BE2C (cell line): Measurements from ENCODE around the gene GDPD5.
A peak's percentile ranks its signal among the peaks of the same experiment; 100 is the strongest.

Source experiments
- DNase-seq: peaks from one replicate; pipeline ENCODE4 v3.0.0-alpha.2; 2020
- H3K27me3 ChIP-seq: fragments of 250-450 bp; sonication (Bioruptor Pico); 2 replicates; pipeline ENCODE4 v1.5.1; 2020; ENCODE audit warnings: mild to moderate bottlenecking
- H3K36me3 ChIP-seq: fragments of 250-450 bp; sonication (Bioruptor Pico); 2 replicates; pipeline ENCODE4 v1.5.1; 2020; ENCODE audit warnings: mild to moderate bottlenecking
- H3K4me1 ChIP-seq: fragments of 250-450 bp; sonication (Bioruptor Pico); 2 replicates; pipeline ENCODE4 v1.5.1; 2020
- H3K4me3 ChIP-seq: 2 replicates; pipeline ENCODE4 v1.5.1; 2011; ENCODE audit warnings: low read depth, low read length
- H3K9me3 ChIP-seq: fragments of 250-450 bp; sonication (Bioruptor Pico); 2 replicates; pipeline ENCODE4 v1.5.1; 2020
- TF ChIP-seq, protein P1 (sequence below): IDR thresholded peaks from 2 replicates; pipeline ENCODE4 v1.5.1; 2012; ENCODE audit warnings: mild to moderate bottlenecking, low read depth, low read length

The GDPD5 gene

GRCh38 chr11:75430714-75431532, 94.8 kb downstream of the GDPD5 start:
- DNase-seq, result no peak
- peak overlapping the region; percentile 43 for H3K4me3 ChIP-seq
- TF ChIP-seq, protein P1, sequence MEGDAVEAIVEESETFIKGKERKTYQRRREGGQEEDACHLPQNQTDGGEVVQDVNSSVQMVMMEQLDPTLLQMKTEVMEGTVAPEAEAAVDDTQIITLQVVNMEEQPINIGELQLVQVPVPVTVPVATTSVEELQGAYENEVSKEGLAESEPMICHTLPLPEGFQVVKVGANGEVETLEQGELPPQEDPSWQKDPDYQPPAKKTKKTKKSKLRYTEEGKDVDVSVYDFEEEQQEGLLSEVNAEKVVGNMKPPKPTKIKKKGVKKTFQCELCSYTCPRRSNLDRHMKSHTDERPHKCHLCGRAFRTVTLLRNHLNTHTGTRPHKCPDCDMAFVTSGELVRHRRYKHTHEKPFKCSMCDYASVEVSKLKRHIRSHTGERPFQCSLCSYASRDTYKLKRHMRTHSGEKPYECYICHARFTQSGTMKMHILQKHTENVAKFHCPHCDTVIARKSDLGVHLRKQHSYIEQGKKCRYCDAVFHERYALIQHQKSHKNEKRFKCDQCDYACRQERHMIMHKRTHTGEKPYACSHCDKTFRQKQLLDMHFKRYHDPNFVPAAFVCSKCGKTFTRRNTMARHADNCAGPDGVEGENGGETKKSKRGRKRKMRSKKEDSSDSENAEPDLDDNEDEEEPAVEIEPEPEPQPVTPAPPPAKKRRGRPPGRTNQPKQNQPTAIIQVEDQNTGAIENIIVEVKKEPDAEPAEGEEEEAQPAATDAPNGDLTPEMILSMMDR, result no peak

GRCh38 chr11:75429902-75430713, 95.6 kb downstream of the GDPD5 start:
- Histone ChIP-seq H3K27me3 (peaks cover 36% of the 10 kb centered on the region), H3K4me1 (peaks cover 3% of the 10 kb centered on the region; the same call in 1 of the 2 replicates), H3K9me3 (peaks cover 4% of the 10 kb centered on the region), H3K36me3 (no peaks in the 10 kb centered on the region), H3K4me3 (peak overlapping the region; percentile 43)
- DNase-seq, result peak; percentile 77
- TF ChIP-seq, protein P1, result no peak; the same call in 1 of the 2 replicates

More at GRCh38 chr11:75430714-75431532, 94.8 kb downstream of the GDPD5 start:
- Histone ChIP-seq H3K27me3 (peaks cover 36% of the 10 kb centered on the region), H3K9me3 (peaks cover 4% of the 10 kb centered on the region), H3K36me3 (no peaks in the 10 kb centered on the region), H3K4me1 (peaks cover 3% of the 10 kb centered on the region; the same call in 1 of the 2 replicates)

GRCh38 chr11:75429641-75429901, 96.2 kb downstream of the GDPD5 start:
- Histone ChIP-seq H3K9me3 (peaks cover 4% of the 10 kb centered on the region), H3K36me3 (no peaks in the 10 kb centered on the region), H3K27me3 (peaks cover 36% of the 10 kb centered on the region), H3K4me3 (no peak overlapping the region), H3K4me1 (peaks cover 3% of the 10 kb centered on the region; the same call in 1 of the 2 replicates)
- no peak for DNase-seq
- TF ChIP-seq, protein P1, result no peak

DNA sequence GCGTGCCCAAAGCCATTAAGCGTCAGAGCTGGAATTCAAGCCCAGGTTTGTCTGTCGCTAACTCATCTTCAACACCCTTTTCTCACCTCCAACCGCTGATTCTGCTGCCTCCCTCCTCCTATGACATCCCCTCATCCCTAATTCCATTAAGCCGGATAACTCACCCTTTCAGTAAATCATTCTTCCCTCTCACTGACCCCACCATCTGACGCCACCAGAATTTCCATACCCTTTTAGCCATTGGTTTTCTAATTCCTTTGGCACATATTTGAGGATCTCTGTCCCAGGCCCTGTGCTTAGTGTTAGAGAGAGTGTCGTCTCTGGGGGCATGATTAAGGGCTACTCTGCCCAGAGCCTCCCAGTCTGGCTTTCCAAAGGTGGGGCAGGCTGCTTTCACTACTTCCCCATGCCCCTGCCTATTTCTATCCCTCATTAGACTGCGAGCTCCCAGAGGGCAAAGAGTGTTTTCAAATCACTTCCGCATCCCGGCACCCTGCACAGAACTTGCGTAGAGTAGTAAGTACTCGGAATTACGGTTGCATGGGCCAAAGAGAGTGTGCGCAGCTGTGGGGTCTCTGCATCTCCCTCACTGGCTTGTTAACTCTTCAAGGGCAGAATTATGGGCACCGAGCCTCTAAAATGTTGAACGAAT, 96.6 kb downstream of the GDPD5 start:
- H3K4me3 ChIP-seq, result no peak overlapping the region
- H3K36me3 ChIP-seq, result no peaks in the 10 kb centered on the region; the same call in 1 of the 2 replicates
- TF ChIP-seq, protein P1, result no peak
- peaks cover 36% of the 10 kb centered on the region for H3K27me3 ChIP-seq
- DNase-seq, result no peak
- peaks cover 3% of the 10 kb centered on the region; the same call in 1 of the 2 replicates for H3K4me1 ChIP-seq
- peaks cover 4% of the 10 kb centered on the region for H3K9me3 ChIP-seq

DNA sequence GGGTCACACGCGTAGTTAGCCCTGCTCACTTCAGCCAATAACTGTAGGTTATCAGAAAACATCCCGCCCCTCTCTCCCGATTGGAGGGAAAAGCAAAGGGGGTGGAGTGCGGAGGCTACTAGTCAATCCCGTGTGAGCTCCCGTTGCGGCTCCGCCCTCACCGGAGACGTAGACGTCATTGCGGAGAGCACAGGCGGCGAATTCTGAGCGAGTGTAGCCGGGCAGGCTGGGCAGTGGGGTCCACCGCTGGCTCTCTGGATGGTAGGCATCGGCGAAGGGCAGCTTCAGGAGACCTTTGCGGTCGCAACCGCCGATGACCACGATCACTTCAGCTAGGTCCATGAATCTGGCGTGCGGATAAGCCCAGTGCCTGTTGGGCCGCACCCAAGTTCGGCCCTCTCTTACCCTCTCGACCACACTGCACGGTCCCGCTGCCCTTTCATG, 97.4 kb downstream of the GDPD5 start:
- Histone ChIP-seq H3K9me3 (peaks cover 4% of the 10 kb centered on the region), H3K27me3 (peaks cover 36% of the 10 kb centered on the region), H3K4me1 (peaks cover 3% of the 10 kb centered on the region; the same call in 1 of the 2 replicates), H3K36me3 (no peaks in the 10 kb centered on the region; the same call in 1 of the 2 replicates), H3K4me3 (peak overlapping the region; percentile 59)
- TF ChIP-seq, protein P1, result no peak
- peak; percentile 98 for DNase-seq
